ENCODE data around the gene FBXW4.

- TF ChIP-seq CTCF (IDR thresholded peaks at IDR 0.05) (no peak), POLR2A (IDR thresholded peaks at IDR 0.05) (no peak)
Measured at GRCh38 chr10:101612086-101612485, 82.9 kb downstream of the FBXW4 start.

Data from prostate gland (tissue), 2 donors.